PC-9 (cell line): Measurements from ENCODE around the gene CTNNA3. TPM values are rescaled to one million over a fixed set of nuclear protein-coding genes. Genes with fewer than 3 reads are reported as not detected.

ENCODE experiments used
- BruUV-seq: library from RNA; stranded (reverse); fragments of 400-500 nt; replicated peaks from 2 replicates; lab custom pipeline; 2021; lab: Mats Ljungman, UMichigan
- CTCF ChIA-PET: fragments of 300-600 bp; sonication (Branson Sonifier 250); formaldehyde crosslinking; loops from one replicate; lab custom pipeline; 2022; ENCODE audit warnings: antibody characterized with exemption; lab: Charles Lee
- POLR2A ChIA-PET: fragments of 300-600 bp; sonication (Branson Sonifier 250); formaldehyde crosslinking; loops from one replicate; lab custom pipeline; 2022; ENCODE audit warnings: antibody characterized with exemption; ENCODE audit not compliant: unreplicated experiment; lab: Charles Lee
- DNase-seq, 2 experiments: peaks; one replicate each; pipeline versions ENCODE4 v3.0.0 to v3.0.0-alpha.2; 2015 to 2022; ENCODE audit warnings: mixed read lengths in 1 of 2
- H2AFZ ChIP-seq: fragments of 200-600 bp; sonication (generic); 2 replicates; pipeline ENCODE4 v1.8.1; 2017; ENCODE audit warnings: antibody characterized with exemption
- H3F3A ChIP-seq: fragments of 200-600 bp; sonication (generic); 2 replicates; pipeline ENCODE4 v1.8.1; 2017; ENCODE audit warnings: antibody characterized with exemption, mild to moderate bottlenecking, low read depth; ENCODE audit not compliant: insufficient read depth
- H3K27ac ChIP-seq: fragments of 200-600 bp; sonication (generic); 2 replicates; pipeline ENCODE4 v1.6.1; 2016; ENCODE audit warnings: mixed run types
- H3K27me3 ChIP-seq: fragments of 200-600 bp; sonication (generic); 2 replicates; pipeline ENCODE4 v1.6.1; 2016; ENCODE audit warnings: low read depth, mixed run types; ENCODE audit not compliant: insufficient read depth
- H3K36me3 ChIP-seq: fragments of 200-600 bp; sonication (generic); 2 replicates; pipeline ENCODE4 v1.6.1; 2016; ENCODE audit warnings: low read depth, mixed run types
- H3K4me1 ChIP-seq: fragments of 200-600 bp; sonication (generic); replicated peaks from 2 replicates; pipeline ENCODE4 v1.6.1; 2016; ENCODE audit warnings: mixed run types; ENCODE audit not compliant: insufficient read depth
- H3K4me2 ChIP-seq: fragments of 200-600 bp; sonication (generic); 2 replicates; pipeline ENCODE4 v1.6.1; 2017; ENCODE audit warnings: mixed run types
- H3K4me3 ChIP-seq: fragments of 200-600 bp; sonication (generic); 2 replicates; pipeline ENCODE4 v1.6.1; 2016; ENCODE audit warnings: mixed run types
- H3K79me2 ChIP-seq: fragments of 200-600 bp; sonication (generic); 2 replicates; pipeline ENCODE4 v1.6.1; 2017; ENCODE audit warnings: low read depth, mixed run types
- H3K9me2 ChIP-seq: fragments of 200-600 bp; sonication (generic); 2 replicates; pipeline ENCODE4 v1.8.1; 2017; ENCODE audit warnings: mild to moderate bottlenecking; ENCODE audit not compliant: insufficient read depth
- H3K9me3 ChIP-seq: fragments of 200-600 bp; sonication (generic); 2 replicates; pipeline ENCODE4 v1.8.1; 2016; ENCODE audit warnings: low read depth; ENCODE audit not compliant: insufficient read depth
- H4K20me1 ChIP-seq: fragments of 200-600 bp; sonication (generic); 2 replicates; pipeline ENCODE4 v1.8.1; 2017; ENCODE audit not compliant: insufficient read depth
- CTCF ChIP-seq: fragments of 200-600 bp; sonication (generic); conservative IDR thresholded peaks from 2 replicates; pipeline ENCODE4 v1.6.1; 2017; ENCODE audit warnings: mixed run types, antibody characterized with exemption, mild to moderate bottlenecking, moderate library complexity
- EZH2 ChIP-seq: fragments of 200-600 bp; sonication (generic); IDR thresholded peaks from 2 replicates; pipeline ENCODE4 v1.8.0; 2017; ENCODE audit warnings: antibody characterized with exemption, low read depth
- intact Hi-C: fragments of 100-400 bp; cut with micrococcal nuclease; formaldehyde crosslinking; loops from one replicate; pipeline ENCODE4 v1.10.0; 2022; ENCODE audit not compliant: unreplicated experiment
- total RNA-seq: library from RNA; stranded (reverse); gene quantifications from 2 replicates; pipeline ENCODE4 v1.2.3, GENCODE V29; 2021

Gene CTNNA3
- total RNA-seq, 1 experiment from 2014 or later, result not detected

- H3F3A ChIP-seq, result no peaks in the 10 kb centered on the region
- no peak overlapping the region for H3K27ac ChIP-seq
- H2AFZ ChIP-seq, result no peak overlapping the region
- H3K36me3 ChIP-seq, result no peaks in the 10 kb centered on the region
- no peaks in the 10 kb centered on the region for H3K4me1 ChIP-seq
- POLR2A ChIA-PET, result no interaction called here
- no peaks in the 10 kb centered on the region for H3K79me2 ChIP-seq
- no TSS peak for BruUV-seq
- H3K9me2 ChIP-seq, result no peaks in the 10 kb centered on the region
- no peak for DNase-seq
- H3K4me2 ChIP-seq, result no peak overlapping the region
- H3K27me3 ChIP-seq, result no peaks in the 10 kb centered on the region
- intact Hi-C loops, result no loop called here
- no peaks in the 10 kb centered on the region for H3K9me3 ChIP-seq
- no peak for TF ChIP-seq EZH2
- TF ChIP-seq CTCF, result no peak
- no peak overlapping the region for H3K4me3 ChIP-seq
- H4K20me1 ChIP-seq, result no peaks in the 10 kb centered on the region
- CTCF ChIA-PET, result no interaction called here
Measured at GRCh38 chr10:67246066-67246555, 449.9 kb downstream of the CTNNA3 start.

- Histone ChIP-seq H4K20me1 (no peaks in the 10 kb centered on the region), H3K4me3 (no peak overlapping the region), H3K9me3 (no peaks in the 10 kb centered on the region), H3K79me2 (no peaks in the 10 kb centered on the region), H2AFZ (no peak overlapping the region), H3K4me2 (no peak overlapping the region), H3F3A (no peaks in the 10 kb centered on the region), H3K4me1 (no peaks in the 10 kb centered on the region), H3K36me3 (no peaks in the 10 kb centered on the region), H3K9me2 (no peaks in the 10 kb centered on the region), H3K27me3 (no peaks in the 10 kb centered on the region), H3K27ac (no peak overlapping the region)
- no peak for DNase-seq
- ChIA-PET CTCF (no interaction called here), POLR2A (no interaction called here)
- TF ChIP-seq EZH2 (no peak), CTCF (no peak)
- intact Hi-C loops, result no loop called here
- no TSS peak for BruUV-seq
Measured at GRCh38 chr10:67242528-67242927, 453.5 kb downstream of the CTNNA3 start.

DNA sequence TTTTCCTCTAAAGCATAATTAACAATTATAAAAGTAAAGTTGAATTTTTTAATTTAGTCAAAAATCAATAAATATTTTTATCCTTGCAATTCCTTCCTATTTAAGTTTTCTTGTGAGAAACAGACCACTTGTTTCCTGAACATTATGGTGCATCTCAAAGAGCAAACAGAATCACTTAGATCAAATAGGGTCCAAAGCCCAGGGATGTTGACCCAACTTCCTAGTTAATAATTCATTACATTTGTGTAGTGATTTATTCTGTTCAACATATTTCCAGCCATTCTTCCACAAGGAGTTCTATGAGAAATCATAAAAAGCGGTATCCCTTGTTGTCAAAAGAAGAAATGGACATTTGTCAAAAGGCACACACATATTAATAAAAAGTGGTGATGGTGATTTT is 454.5 kb downstream of the CTNNA3 start:
- H2AFZ ChIP-seq, result no peak overlapping the region

More for the DNA sequence above, 454.5 kb downstream of the CTNNA3 start:
- Histone ChIP-seq H3K27ac (no peak overlapping the region), H3K9me3 (no peaks in the 10 kb centered on the region), H3K27me3 (no peaks in the 10 kb centered on the region), H3K4me2 (no peak overlapping the region), H3K79me2 (no peaks in the 10 kb centered on the region), H4K20me1 (no peaks in the 10 kb centered on the region), H3K4me1 (no peaks in the 10 kb centered on the region), H3F3A (no peaks in the 10 kb centered on the region), H3K4me3 (no peak overlapping the region), H3K9me2 (no peaks in the 10 kb centered on the region), H3K36me3 (no peaks in the 10 kb centered on the region)
- TF ChIP-seq CTCF (no peak), EZH2 (no peak)
- no peak for DNase-seq
- CTCF ChIA-PET, result no interaction called here
- intact Hi-C loops, result no loop called here
- POLR2A ChIA-PET, result no interaction called here
- no TSS peak for BruUV-seq
